Hepatocyte (in vitro differentiated cells): ENCODE data around the gene DDX10.

Experiments used
- CTCF ChIP-seq: fragments of 200-600 bp; sonication (generic); IDR thresholded peaks from 2 replicates; pipeline ENCODE4 v1.5.1; 2016; ENCODE audit warnings: antibody characterized with exemption, mild to moderate bottlenecking; ENCODE audit not compliant: poor library complexity
- EZH2 ChIP-seq: fragments of 200-600 bp; sonication (generic); IDR thresholded peaks from 2 replicates; pipeline ENCODE4 v1.6.1; 2016; ENCODE audit warnings: antibody characterized with exemption, mild to moderate bottlenecking, borderline replicate concordance

- TF ChIP-seq CTCF (no peak), EZH2 (no peak)
These were observed 154.1 kb downstream of the DDX10 start for GRCh38 chr11:108818971-108819370.
